ENCODE results near the gene CCDC70.
A peak's percentile ranks its signal among the peaks of the same experiment; 100 is the strongest.
"Not testable (repeated sequence)": the region's sequence is repeated elsewhere in the genome, so short reads cannot be mapped to it uniquely, and the experiment has no call there.

CCDC70 gene

DNA sequence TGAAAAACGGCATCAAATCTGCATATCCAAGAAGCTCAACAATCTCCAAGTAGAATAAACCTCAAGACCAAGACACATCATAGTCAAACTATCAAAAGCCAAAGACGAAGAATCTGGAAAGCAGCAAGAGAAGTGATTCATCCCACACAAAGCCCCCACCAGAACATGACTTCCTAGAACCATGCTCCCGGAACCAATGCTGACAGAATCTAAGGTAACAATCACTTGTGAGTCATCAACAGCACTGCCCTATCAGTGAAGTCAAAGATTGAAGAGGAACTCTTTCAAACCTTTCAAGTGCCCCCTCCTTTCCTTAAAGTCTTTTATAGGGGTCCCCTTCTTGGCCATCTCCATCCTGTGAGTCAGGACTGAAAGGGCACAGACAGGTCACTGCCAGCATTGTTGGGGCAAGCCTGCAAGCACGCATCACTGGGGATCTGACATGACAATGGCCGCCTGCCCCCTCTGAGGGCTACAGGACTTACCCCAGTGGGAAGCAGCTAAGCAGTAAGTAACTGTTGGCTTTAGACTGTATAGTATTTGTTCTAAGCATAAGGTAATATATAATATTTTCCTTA, at the start of gene CCDC70:
CCDC70 (plus strand) TSS at position 247 of the 578 bp plus-strand sequence. CDS start 3,443 bp downstream, outside the sequence.
- DNase-seq = no peak

DNA sequence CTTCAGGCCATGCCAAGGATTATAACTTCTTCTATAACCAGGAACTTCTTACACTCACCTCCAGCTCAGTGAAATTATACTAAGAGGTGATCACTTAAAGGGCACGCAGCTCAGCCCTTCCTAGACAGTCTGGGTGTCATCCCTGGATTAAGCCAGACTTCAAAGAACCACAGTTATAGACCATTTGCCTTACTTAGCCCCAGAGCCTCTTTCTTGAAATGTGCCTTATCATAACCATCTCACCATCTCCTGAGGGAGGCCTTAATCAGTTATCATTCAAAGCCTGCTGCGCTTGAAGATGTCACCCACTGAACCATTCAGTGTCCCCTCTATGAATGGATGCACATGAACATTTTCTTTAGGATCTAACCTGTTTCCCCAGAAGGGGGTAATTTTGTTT, 47.7 kb upstream of the CCDC70 start:
- DNase-seq = no peak

DNA sequence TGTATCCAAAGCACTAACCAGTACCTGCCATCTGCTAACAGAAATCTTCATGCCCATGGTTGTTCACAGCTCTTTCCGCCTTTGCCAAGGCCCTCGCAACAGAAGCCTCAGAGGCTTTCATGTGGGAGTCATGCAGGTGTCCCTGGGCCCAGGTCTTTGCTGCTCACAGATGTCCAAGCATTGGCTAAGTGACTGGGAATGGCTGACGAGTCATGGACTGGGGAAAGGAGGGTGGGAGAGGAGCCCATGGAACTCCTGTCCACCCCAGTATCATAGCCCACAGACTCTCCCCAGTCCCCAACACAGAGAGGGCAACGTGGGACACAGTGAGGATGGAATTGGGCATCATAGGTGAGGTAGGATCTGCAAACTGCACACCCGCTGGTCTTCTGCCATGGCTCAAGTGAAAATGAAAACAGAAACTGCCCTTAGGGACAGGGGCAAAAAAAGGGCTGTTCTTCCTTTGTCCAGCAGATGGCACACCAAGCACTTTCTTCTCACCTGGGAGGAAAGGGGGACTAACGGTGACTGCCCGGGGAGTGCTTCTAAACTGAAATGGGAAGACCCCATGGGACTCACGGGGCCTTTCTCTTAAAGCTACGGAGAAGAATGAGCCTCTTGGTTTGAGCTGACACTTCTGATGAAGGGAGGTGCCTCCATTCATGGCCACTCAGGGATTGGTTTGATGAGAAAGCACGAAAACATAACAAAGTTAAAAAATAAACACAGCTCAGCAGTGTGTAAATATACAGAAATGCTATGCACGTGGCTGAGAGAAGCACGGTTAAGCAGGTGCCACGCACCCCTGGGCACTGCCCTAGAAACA, 46.7 kb upstream of the CCDC70 start:
- peak; percentile 73 for DNase-seq

DNA sequence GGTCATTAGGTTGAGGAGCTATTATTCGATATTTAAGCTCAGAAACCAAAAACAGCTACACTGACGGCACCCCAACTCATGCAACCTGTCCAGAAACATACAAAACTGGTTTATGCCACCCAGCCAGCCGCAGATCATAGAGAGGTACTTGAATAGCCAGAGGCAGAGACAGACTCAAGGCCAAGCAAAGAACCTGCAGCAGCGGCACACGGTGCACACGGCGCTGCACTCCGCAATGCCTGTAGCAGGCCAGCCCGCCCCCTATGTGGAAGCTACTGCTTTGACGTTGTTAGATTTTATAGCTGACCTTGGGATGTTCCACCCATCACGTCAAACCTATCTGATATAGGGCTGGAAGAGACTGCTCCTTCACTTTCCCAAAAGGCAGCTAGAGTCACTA, 45.9 kb upstream of the CCDC70 start:
- DNase-seq = no peak

DNA sequence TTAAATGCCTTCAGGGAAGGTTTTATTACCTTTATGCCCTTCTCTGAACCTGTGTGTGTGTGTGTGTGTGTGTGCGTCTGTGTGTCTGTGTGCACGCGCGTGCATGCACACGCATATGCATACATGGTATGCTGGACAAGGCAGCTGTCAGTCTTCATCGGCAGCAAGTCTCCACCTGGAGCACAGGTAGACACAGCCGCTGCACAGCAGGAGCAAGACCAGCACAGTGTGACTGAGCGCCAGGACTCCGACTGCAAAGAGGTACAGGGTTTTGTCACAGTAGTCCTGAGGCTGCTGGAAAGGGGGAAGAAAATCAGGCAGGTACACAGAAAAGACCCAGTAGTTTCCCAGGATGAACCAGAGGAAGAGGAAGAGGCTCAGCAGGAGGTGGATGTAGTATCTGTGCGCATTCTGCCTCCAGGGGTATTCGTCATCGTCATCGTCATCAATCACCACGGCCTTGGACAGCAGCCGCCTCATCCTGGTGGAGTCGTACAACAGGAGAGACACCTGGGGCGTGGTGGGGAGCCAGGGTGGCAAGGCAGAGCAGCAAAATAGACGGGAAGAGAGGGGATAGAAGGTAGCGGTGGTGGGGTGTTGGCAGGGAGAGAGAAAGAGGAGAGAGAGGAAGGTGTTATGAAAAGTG, 45.0 kb upstream of the CCDC70 start:
- no peak for DNase-seq

GRCh38 chr13:51817717-51818116, 44.1 kb upstream of the CCDC70 start:
- no peak for DNase-seq

DNA sequence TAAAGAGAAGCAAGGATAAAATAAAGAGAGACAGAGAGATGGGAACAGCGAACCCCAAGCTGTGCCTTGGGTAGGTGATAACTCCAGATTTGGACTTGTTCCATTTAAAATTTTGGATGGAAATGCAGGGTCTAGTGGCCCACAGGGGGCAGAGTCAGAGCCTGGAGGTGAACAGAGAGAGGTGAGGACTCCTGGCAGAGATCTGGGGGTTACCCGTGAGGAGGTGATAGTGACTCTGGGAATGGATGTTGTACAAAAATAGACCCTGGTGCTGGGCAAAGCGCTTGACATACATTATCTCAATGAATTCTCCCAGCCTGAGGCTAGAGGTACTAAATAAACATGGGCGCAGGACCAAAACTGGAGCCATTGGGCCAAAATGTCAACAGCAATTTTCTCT, 43.5 kb upstream of the CCDC70 start:
- DNase-seq = no peak

GRCh38 chr13:51818781-51819511, 42.8 kb upstream of the CCDC70 start:
- no peak for DNase-seq

- DNase-seq = no peak
Measured at GRCh38 chr13:51819544-51819943, 42.2 kb upstream of the CCDC70 start.

- no peak for DNase-seq
Measured at GRCh38 chr13:51820016-51820597, 41.7 kb upstream of the CCDC70 start.

DNA sequence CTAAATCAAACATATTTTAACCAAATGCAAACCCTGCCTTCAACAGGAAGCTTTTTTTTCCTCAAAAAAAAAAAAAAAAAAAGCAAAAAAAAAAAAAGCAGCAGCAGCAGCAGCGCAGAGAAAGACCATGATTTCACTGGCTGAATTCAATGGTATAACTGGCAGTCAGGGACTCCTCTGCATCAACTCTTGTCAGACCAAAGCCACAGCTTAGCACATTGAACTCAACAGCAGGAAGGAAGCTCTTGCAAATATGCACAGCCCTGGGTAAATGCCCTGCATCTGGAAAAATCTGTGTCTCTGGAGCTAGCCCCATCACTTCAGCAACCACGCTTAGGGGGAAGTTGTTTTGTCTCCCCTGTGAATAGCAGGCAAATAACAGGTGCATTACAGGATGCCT, 40.2 kb upstream of the CCDC70 start:
- no peak for DNase-seq

GRCh38 chr13:51822106-51822815, 39.5 kb upstream of the CCDC70 start:
- DNase-seq = peak; percentile 45

DNA sequence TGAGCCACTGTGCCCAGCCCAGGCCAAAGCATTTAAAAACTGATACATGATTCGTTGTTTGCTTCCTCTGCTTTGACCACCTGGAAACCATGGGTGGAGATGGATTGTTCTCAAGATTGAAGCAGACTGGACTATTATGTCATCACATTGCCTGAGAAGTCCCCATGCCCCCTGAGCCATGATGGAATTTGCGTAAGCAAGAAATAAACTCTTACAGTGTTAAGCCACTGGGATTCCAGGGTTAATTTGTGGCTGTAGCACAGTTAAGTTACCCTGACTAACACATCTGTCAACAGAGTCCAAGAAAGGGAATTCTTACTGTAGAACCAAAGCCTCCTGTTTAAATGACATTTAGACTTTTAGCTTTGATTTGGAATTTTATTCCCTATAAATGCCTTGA, 38.4 kb upstream of the CCDC70 start:
- DNase-seq = no peak

DNA sequence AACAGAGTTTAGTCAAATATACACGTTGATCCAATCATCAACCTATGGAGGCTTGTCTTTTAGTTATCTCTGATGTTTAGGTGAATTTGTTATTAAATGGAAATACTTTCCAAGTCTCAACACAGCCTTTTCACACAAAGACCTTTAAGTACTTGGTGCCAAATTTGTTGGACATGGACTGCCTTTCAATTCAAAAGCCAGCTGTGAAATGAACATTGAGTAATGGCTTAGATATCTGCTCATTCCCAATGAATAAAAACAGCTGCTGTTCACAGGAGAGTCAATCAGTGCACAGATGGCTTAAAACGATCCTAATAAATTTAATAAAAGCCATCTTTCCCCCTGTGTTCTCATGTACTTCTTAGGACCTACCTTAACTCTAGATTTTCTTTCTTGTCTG, 37.9 kb upstream of the CCDC70 start:
- no peak for DNase-seq

- not testable (repeated sequence) for DNase-seq
Measured at GRCh38 chr13:51824712-51825111, 37.1 kb upstream of the CCDC70 start.

DNA sequence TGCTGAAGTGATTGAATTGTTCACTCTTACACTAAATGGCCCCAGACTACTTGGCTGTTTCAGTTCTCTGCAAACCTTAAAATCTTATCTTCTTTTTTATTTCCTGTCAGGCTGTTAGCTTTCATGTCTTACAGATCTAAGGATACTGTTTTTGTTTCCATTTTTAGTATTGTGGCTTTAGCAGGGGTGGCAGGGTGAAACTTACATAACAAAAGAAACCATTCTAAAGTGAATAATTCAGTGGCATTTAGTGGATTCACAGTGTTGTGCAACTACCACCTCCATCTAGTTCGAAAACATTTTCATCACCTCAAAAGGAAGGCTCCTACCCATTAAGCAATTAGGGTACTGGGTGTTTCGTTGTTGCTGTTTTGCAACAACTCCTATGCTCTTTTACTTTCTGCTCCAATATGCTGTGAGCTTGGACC, 36.6 kb upstream of the CCDC70 start:
- DNase-seq = no peak

- DNase-seq = no peak
Measured at GRCh38 chr13:51825681-51826254, 36.0 kb upstream of the CCDC70 start.

DNA sequence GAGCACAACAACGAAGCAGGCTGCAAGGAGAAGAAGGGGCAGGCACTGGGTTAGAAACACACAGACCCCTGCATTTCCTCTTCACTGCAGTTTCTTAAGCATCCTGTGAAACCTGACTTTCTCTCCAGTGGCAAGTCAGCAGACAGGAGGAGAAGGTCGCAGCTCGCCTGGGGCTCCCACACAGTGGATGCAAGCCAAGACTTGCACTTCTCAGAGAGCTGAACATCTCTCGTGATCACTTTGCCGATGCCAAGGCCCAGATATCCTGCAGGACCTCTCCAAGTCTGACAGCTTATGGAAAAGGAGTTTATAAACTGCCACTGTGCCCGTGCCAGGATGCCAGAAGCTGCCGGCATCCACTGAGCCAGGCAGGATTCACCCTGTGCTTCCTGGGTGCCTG, 35.2 kb upstream of the CCDC70 start:
- no peak for DNase-seq

GRCh38 chr13:51827254-51827653, 34.5 kb upstream of the CCDC70 start:
- DNase-seq = no peak

- no peak for DNase-seq
Measured at GRCh38 chr13:51828730-51829567, 32.8 kb upstream of the CCDC70 start.

DNA sequence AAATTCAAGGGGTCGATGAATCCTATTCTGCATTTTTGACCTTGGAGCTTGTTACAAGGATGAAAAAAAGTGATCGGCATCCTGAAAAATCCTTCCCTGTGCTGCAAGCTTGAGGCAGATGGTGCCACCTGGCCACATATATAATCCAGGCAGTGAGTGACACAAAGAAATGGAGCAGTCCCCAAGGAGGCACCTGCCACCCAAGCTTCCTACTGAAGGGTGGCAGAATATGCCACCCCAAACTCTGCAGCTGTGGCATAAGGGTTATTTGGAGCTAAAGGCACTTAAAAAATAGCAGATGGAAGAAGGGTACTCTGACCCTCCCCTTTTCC, 32.2 kb upstream of the CCDC70 start:
- no peak for DNase-seq
